ENCODE measurements around the gene ELFN2.

ELFN2 gene

GRCh38 chr22:37344735-37345449 is 82.4 kb downstream of the ELFN2 start:
- POLR2A ChIA-PET: no interaction called here
- CTCF ChIA-PET: interaction anchor here (0.6 kb wide), 1 partner anchor 60 kb away, joined by 10 read pairs; no protein-coding TSS in a partner anchor
- DNase-seq (ENCODE audit: extremely low spot score): no peak
- TF ChIP-seq HDGF (IDR thresholded peaks at IDR 0.05; ENCODE audit: borderline replicate concordance) (no peak), BHLHE40 (IDR thresholded peaks at IDR 0.05; ENCODE audit: borderline replicate concordance) (no peak), FOXK2 (IDR thresholded peaks at IDR 0.05) (no peak), SP1 (IDR thresholded peaks at IDR 0.05) (no peak), NFRKB (IDR thresholded peaks at IDR 0.05) (no peak), ARNT (IDR thresholded peaks at IDR 0.05) (no peak), L3MBTL2 (conservative IDR thresholded peaks at IDR 0.05) (no peak), TARDBP (IDR thresholded peaks at IDR 0.05) (no peak), SUZ12 (IDR thresholded peaks at IDR 0.05) (no peak), ELF4 (IDR thresholded peaks at IDR 0.05) (no peak), LEF1 (IDR thresholded peaks at IDR 0.05; ENCODE audit: borderline replicate concordance) (no peak), ZNF384 (IDR thresholded peaks at IDR 0.05) (no peak), FOXA1 (IDR thresholded peaks at IDR 0.05) (no peak), FOXM1 (IDR thresholded peaks at IDR 0.05; ENCODE audit: borderline replicate concordance) (no peak), PKNOX1 (IDR thresholded peaks at IDR 0.05) (no peak), CTBP1 (IDR thresholded peaks at IDR 0.05; ENCODE audit: borderline replicate concordance) (no peak)

GRCh38 chr22:37343863-37344734 is 83.2 kb downstream of the ELFN2 start:
- DNase-seq (ENCODE audit: extremely low spot score): no peak
- ChIA-PET CTCF (interaction anchor here (0.6 kb wide), 1 partner anchor 61 kb away, joined by 10 read pairs; no protein-coding TSS in a partner anchor), POLR2A (no interaction called here)
- no peak for TF ChIP-seq ZNF384 (IDR thresholded peaks at IDR 0.05)
- TF ChIP-seq NFRKB (IDR thresholded peaks at IDR 0.05): no peak
- TF ChIP-seq ARNT (IDR thresholded peaks at IDR 0.05): no peak
- TF ChIP-seq TARDBP (IDR thresholded peaks at IDR 0.05): no peak
- no peak for TF ChIP-seq FOXM1 (IDR thresholded peaks at IDR 0.05; ENCODE audit: borderline replicate concordance)
- no peak for TF ChIP-seq HDGF (IDR thresholded peaks at IDR 0.05; ENCODE audit: borderline replicate concordance)
- TF ChIP-seq LEF1 (IDR thresholded peaks at IDR 0.05; ENCODE audit: borderline replicate concordance): no peak

- no peak for TF ChIP-seq LEF1 (IDR thresholded peaks at IDR 0.05; ENCODE audit: borderline replicate concordance)
- no peak for TF ChIP-seq CTBP1 (IDR thresholded peaks at IDR 0.05; ENCODE audit: borderline replicate concordance)
- no peak for TF ChIP-seq HDGF (IDR thresholded peaks at IDR 0.05; ENCODE audit: borderline replicate concordance)
- TF ChIP-seq SP1 (IDR thresholded peaks at IDR 0.05): no peak
- no peak for TF ChIP-seq ZNF384 (IDR thresholded peaks at IDR 0.05)
- no peak for TF ChIP-seq FOXK2 (IDR thresholded peaks at IDR 0.05)
- no peak for TF ChIP-seq NFRKB (IDR thresholded peaks at IDR 0.05)
- TF ChIP-seq ELF4 (IDR thresholded peaks at IDR 0.05): no peak
- TF ChIP-seq SUZ12 (IDR thresholded peaks at IDR 0.05): no peak
- no peak for TF ChIP-seq FOXM1 (IDR thresholded peaks at IDR 0.05; ENCODE audit: borderline replicate concordance)
- no peak for TF ChIP-seq BHLHE40 (IDR thresholded peaks at IDR 0.05; ENCODE audit: borderline replicate concordance)
- TF ChIP-seq PKNOX1 (IDR thresholded peaks at IDR 0.05): no peak
- no peak for TF ChIP-seq L3MBTL2 (conservative IDR thresholded peaks at IDR 0.05)
- no peak for TF ChIP-seq FOXA1 (IDR thresholded peaks at IDR 0.05)
- no peak for TF ChIP-seq TARDBP (IDR thresholded peaks at IDR 0.05)
- TF ChIP-seq ARNT (IDR thresholded peaks at IDR 0.05): no peak
- DNase-seq (ENCODE audit: extremely low spot score): no peak
- CTCF ChIA-PET: no interaction called here
- POLR2A ChIA-PET: no interaction called here
Measured at GRCh38 chr22:37343348-37343747, 83.9 kb downstream of the ELFN2 start.

GRCh38 chr22:37342065-37342464 is 85.2 kb downstream of the ELFN2 start:
- POLR2A ChIA-PET: no interaction called here
- no peak for DNase-seq (ENCODE audit: extremely low spot score)
- CTCF ChIA-PET: no interaction called here
- TF ChIP-seq NFRKB (IDR thresholded peaks at IDR 0.05): no peak
- TF ChIP-seq FOXK2 (IDR thresholded peaks at IDR 0.05): no peak
- no peak for TF ChIP-seq LEF1 (IDR thresholded peaks at IDR 0.05; ENCODE audit: borderline replicate concordance)
- TF ChIP-seq FOXM1 (IDR thresholded peaks at IDR 0.05; ENCODE audit: borderline replicate concordance): no peak
- no peak for TF ChIP-seq FOXA1 (IDR thresholded peaks at IDR 0.05)
- TF ChIP-seq BHLHE40 (IDR thresholded peaks at IDR 0.05; ENCODE audit: borderline replicate concordance): no peak
- TF ChIP-seq ELF4 (IDR thresholded peaks at IDR 0.05): no peak
- no peak for TF ChIP-seq TARDBP (IDR thresholded peaks at IDR 0.05)
- TF ChIP-seq L3MBTL2 (conservative IDR thresholded peaks at IDR 0.05): no peak
- no peak for TF ChIP-seq SP1 (IDR thresholded peaks at IDR 0.05)
- no peak for TF ChIP-seq HDGF (IDR thresholded peaks at IDR 0.05; ENCODE audit: borderline replicate concordance)
- no peak for TF ChIP-seq ARNT (IDR thresholded peaks at IDR 0.05)
- no peak for TF ChIP-seq ZNF384 (IDR thresholded peaks at IDR 0.05)
- TF ChIP-seq CTBP1 (IDR thresholded peaks at IDR 0.05; ENCODE audit: borderline replicate concordance): no peak
- TF ChIP-seq PKNOX1 (IDR thresholded peaks at IDR 0.05): no peak
- no peak for TF ChIP-seq SUZ12 (IDR thresholded peaks at IDR 0.05)
